Caco-2 (cell line): ENCODE data around the gene GHITM. TPM values are rescaled to one million over a fixed set of nuclear protein-coding genes. Genes with fewer than 3 reads are reported as not detected.
"Not testable (repeated sequence)": the region's sequence is repeated elsewhere in the genome, so short reads cannot be mapped to it uniquely, and the experiment has no call there.

Source experiments
- BruUV-seq: library from RNA; stranded (reverse); fragments of 400-500 nt; replicated peaks from 2 replicates; lab custom pipeline; 2021; lab: Mats Ljungman, UMichigan
- CTCF ChIA-PET: fragments of 300-600 bp; sonication (Branson Sonifier 250); formaldehyde crosslinking; loops from one replicate; lab custom pipeline; 2022; ENCODE audit warnings: antibody characterized with exemption; lab: Charles Lee
- POLR2A ChIA-PET: fragments of 300-600 bp; sonication (Branson Sonifier 250); formaldehyde crosslinking; loops from one replicate; lab custom pipeline; 2022; ENCODE audit warnings: antibody characterized with exemption; lab: Charles Lee
- DNase-seq, 2 experiments: peaks; one replicate each; pipeline versions ENCODE4 v3.0.0 to v3.0.0-alpha.2; 2020 to 2022
- H3K27me3 ChIP-seq: replicated peaks from 2 replicates; pipeline ENCODE4 v1.6.0; 2011; ENCODE audit warnings: low read length; ENCODE audit not compliant: control insufficient read depth, insufficient read depth
- H3K36me3 ChIP-seq: 2 replicates; pipeline ENCODE4 v1.5.1; 2011; ENCODE audit warnings: low read length; ENCODE audit not compliant: control insufficient read depth, insufficient read depth
- H3K4me1 ChIP-seq: fragments of 250-450 bp; sonication (Bioruptor Pico); 2 replicates; pipeline ENCODE4 v1.5.1; 2020; ENCODE audit warnings: mild to moderate bottlenecking
- H3K4me3 ChIP-seq: 2 replicates; pipeline ENCODE4 v1.5.1; 2011; ENCODE audit warnings: low read depth, mild to moderate bottlenecking, control low read depth, low read length
- H3K9me3 ChIP-seq: fragments of 250-450 bp; sonication (Bioruptor Pico); 2 replicates; pipeline ENCODE4 v1.5.1; 2020; ENCODE audit warnings: mild to moderate bottlenecking, moderate library complexity
- H3K27ac Mint-ChIP-seq: one replicate; pipeline ENCODE4 v1.8.0; 2022; ENCODE audit warnings: mixed read lengths; ENCODE audit not compliant: unreplicated experiment
- H3K27me3 Mint-ChIP-seq: one replicate; pipeline ENCODE4 v1.8.0; 2022; ENCODE audit warnings: mixed read lengths; ENCODE audit not compliant: insufficient read depth, unreplicated experiment
- H3K36me3 Mint-ChIP-seq: one replicate; pipeline ENCODE4 v1.8.0; 2022; ENCODE audit warnings: mild to moderate bottlenecking, mixed read lengths; ENCODE audit not compliant: insufficient read depth, unreplicated experiment
- H3K4me1 Mint-ChIP-seq: one replicate; pipeline ENCODE4 v1.8.0; 2022; ENCODE audit warnings: low read depth, mixed read lengths; ENCODE audit not compliant: unreplicated experiment
- H3K4me3 Mint-ChIP-seq: one replicate; pipeline ENCODE4 v1.8.0; 2022; ENCODE audit warnings: mild to moderate bottlenecking, moderate library complexity, mixed read lengths; ENCODE audit not compliant: unreplicated experiment
- H3K9me3 Mint-ChIP-seq: one replicate; pipeline ENCODE4 v1.8.0; 2022; ENCODE audit warnings: mixed read lengths; ENCODE audit not compliant: unreplicated experiment
- CTCF ChIP-seq, 2 experiments: fragments of 200-600 bp in 1 of 2; IDR thresholded peaks; 1 replicate in 1 of 2; 2 replicates in 1 of 2; pipeline versions ENCODE4 v1.5.1 to v1.8.0; 2011 to 2022; ENCODE audit warnings: antibody characterized with exemption in 1 of 2, control low read depth in 1 of 2, inconsistent platforms in 1 of 2, low read depth in 1 of 2, low read length in 1 of 2, mild to moderate bottlenecking in 1 of 2, moderate library complexity in 1 of 2; ENCODE audit not compliant: insufficient read depth in 1 of 2, severe bottlenecking in 1 of 2, unreplicated experiment in 1 of 2
- intact Hi-C: fragments of 100-400 bp; cut with micrococcal nuclease; formaldehyde crosslinking; loops from one replicate; pipeline ENCODE4 v1.10.0; 2022; ENCODE audit not compliant: unreplicated experiment
- total RNA-seq: library from RNA; stranded (reverse); gene quantifications from 2 replicates; pipeline ENCODE4 v1.2.3, GENCODE V29; 2022

Gene GHITM
- total RNA-seq, 1 experiment from 2014 or later = 255 TPM

- POLR2A ChIA-PET = no interaction called here
- H3K4me1 Mint-ChIP-seq = no peaks in the 10 kb centered on the region
- H3K27ac Mint-ChIP-seq = no peak overlapping the region
- no peaks in the 10 kb centered on the region for H3K9me3 ChIP-seq
- H3K4me1 ChIP-seq = no peaks in the 10 kb centered on the region
- no peaks in the 10 kb centered on the region for H3K27me3 Mint-ChIP-seq
- DNase-seq = no peak
- H3K36me3 Mint-ChIP-seq = no peaks in the 10 kb centered on the region
- no peak overlapping the region for H3K4me3 Mint-ChIP-seq
- H3K27me3 ChIP-seq = no peaks in the 10 kb centered on the region
- no peak for TF ChIP-seq CTCF (IDR thresholded peaks at IDR 0.05; ENCODE audit: insufficient read depth in 1 of 2, low read depth in 1 of 2, low read length in 1 of 2, severe bottlenecking in 1 of 2, unreplicated experiment in 1 of 2)
- H3K36me3 ChIP-seq = no peaks in the 10 kb centered on the region
- CTCF ChIA-PET = no interaction called here
- H3K9me3 Mint-ChIP-seq = no peaks in the 10 kb centered on the region
- intact Hi-C loops = no loop called here
- BruUV-seq = no TSS peak
- no peak overlapping the region for H3K4me3 ChIP-seq
These were observed 38.9 kb downstream of the GHITM start for GRCh38 chr10:84178160-84178609.

- Histone ChIP-seq H3K4me1 (no peaks in the 10 kb centered on the region), H3K9me3 (no peaks in the 10 kb centered on the region), H3K36me3 (no peaks in the 10 kb centered on the region), H3K27me3 (no peaks in the 10 kb centered on the region), H3K4me3 (no peak overlapping the region)
- TF ChIP-seq CTCF (IDR thresholded peaks at IDR 0.05; ENCODE audit: insufficient read depth in 1 of 2, low read depth in 1 of 2, low read length in 1 of 2, severe bottlenecking in 1 of 2, unreplicated experiment in 1 of 2) = no peak
- BruUV-seq = no TSS peak
- ChIA-PET POLR2A (no interaction called here), CTCF (no interaction called here)
- Mint-ChIP-seq H3K27me3 (no peaks in the 10 kb centered on the region), H3K27ac (no peak overlapping the region), H3K4me1 (no peaks in the 10 kb centered on the region), H3K9me3 (no peaks in the 10 kb centered on the region), H3K4me3 (no peak overlapping the region), H3K36me3 (no peaks in the 10 kb centered on the region)
- no peak for DNase-seq
- intact Hi-C loops = no loop called here
These were observed 39.9 kb downstream of the GHITM start for GRCh38 chr10:84179059-84179710.

- H3K9me3 Mint-ChIP-seq, H3K4me1 ChIP-seq, H3K27me3 Mint-ChIP-seq, H3K27ac Mint-ChIP-seq, CTCF ChIA-PET, intact Hi-C loops, H3K27me3 ChIP-seq, H3K36me3 Mint-ChIP-seq, POLR2A ChIA-PET, H3K4me3 Mint-ChIP-seq, BruUV-seq, DNase-seq, H3K9me3 ChIP-seq, H3K4me1 Mint-ChIP-seq, H3K4me3 ChIP-seq, H3K36me3 ChIP-seq: not testable (repeated sequence)
These were observed 41.1 kb downstream of the GHITM start for GRCh38 chr10:84180386-84180785.
